HG03457 (cell line): ENCODE results near the gene NR2F6.
A peak's percentile ranks its signal among the peaks of the same experiment; 100 is the strongest.

Experiments
- ATAC-seq: cut with Tn5 transposase; IDR thresholded peaks from one replicate; pipeline ENCODE4 v1.9.1; 2021; ENCODE audit warnings: moderate number of reproducible peaks; ENCODE audit not compliant: unreplicated experiment

NR2F6 gene

DNA sequence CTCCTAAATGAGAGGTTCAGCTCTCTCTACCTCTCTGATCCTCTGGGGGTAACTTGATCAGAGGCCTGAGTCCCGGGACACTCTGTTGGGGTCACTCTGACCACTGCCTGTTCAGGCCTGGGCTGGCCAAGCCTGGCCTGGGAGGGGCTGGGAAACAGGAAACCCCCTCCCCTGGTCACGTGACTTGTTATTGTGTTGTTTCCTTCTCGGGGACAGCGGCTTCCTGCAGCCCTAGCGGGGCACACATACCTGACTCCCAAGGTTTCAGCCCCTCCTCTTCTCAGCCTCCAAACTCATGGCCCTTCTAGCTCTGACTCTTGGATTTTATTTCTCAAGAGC is 18.9 kb upstream of the NR2F6 start, which contains the start of gene USHBP1:
Gene USHBP1 (minus strand): TSS at position 105 of the 339 bp plus-strand sequence. CDS start 446 bp downstream, outside the sequence.
- no peak for ATAC-seq

DNA sequence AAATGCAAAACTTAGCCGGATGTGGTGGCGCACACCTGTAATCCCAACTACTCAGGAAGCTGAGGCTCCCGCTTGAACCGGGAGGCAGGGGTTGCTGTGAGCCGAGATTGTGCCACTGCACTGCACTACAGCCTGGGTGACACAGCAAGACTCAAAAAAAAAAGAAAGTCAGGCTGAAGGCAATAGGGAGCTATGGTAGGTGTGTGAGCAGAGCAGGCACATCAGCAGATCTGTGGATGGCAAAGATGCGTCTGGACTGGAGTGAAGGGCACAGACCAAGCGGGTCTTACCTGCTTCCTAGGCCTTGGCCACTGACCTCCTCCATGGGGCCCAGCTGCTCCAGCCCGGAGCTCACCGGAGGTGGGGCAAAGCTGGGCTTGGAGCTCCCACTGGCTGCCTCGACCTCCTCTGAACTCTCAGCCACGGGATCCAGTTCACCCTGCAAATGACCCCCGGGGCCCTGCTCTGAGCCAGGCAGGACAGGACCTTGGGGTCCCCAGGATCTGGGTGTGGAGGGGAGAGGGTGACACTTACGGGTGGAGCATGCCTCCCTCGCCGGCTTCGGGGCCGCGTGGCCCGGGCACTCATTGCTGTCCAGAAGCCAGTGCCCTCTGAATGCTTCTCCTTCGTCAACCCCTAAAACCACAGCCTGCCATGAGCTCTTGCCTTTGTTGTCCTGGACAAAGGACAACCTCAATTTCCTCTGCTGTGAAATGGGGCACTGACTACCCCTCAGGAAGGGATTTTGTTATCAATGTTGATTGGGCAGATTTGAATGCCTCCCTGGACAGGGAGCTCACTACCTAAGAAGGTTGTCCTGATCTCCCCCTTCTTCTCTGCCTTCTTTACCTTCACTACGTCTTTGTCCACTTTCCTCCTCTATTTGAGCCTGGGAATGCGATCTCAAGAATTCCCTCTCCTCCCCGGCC is 18.3 kb upstream of the NR2F6 start:
- no peak for ATAC-seq

DNA sequence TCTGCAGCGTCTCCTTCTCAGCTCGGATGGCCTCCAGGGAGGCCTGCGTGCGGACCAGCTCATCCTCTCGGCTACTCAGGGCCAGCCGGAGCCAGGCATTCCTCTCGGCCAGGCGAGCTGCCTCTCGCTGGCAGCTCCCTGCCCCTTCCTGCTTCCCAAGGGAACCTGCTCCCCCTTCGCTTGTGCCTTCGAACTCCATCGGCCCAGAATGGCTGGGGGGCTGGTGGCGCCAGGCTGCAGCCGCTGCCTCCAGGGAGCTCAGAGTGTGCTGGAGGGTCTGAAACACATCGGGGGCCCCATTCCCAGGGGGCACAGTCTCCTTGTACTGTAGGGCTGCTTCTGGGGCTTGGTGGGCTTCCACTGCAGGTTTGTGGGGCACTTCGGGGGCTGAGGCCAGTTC is 16.8 kb upstream of the NR2F6 start:
- no peak for ATAC-seq

DNA sequence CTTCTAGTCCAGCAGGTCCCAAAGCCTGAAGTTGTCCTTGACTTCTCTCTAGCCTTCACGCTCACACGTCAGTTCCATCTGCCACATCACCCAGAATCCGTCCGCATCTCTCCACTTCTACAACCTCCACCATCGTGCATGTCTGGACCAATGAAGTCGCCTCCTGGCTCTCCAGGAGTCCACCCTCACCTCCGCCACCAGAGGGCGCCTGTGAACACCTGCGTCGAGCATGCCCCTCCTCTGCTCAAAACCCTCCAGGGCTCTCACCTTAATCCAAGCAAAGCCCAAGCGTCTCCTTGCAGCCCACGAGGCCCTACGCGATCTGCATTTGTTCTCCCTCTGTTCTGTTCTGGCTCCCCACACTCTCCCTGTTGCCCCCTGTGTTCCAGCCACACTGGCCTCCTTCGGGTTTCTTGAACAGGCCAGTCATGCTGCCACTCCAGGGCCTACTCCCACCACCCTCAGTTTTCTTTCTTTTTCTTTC is 15.2 kb upstream of the NR2F6 start:
- ATAC-seq, result peak; percentile 58

DNA sequence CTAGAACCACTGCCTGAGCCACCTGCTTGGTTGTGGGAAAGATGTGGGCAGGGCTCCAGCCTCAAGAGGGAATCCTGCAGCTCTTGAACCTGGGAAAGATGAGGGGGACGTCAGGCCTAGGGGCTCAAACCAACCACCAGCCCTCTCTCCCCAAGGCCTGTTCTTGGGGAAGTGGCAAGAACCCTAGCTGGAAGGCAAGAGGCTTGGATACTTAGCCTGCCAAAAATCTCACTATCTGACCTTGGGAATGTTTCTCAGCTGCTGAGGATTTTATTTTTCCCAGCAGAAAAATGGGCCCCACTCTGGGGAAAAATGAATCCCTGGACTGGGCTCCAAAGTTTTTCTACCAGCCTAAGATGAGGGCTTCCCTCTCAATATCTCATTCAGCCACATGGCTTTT is 14.2 kb upstream of the NR2F6 start:
- no peak for ATAC-seq

DNA sequence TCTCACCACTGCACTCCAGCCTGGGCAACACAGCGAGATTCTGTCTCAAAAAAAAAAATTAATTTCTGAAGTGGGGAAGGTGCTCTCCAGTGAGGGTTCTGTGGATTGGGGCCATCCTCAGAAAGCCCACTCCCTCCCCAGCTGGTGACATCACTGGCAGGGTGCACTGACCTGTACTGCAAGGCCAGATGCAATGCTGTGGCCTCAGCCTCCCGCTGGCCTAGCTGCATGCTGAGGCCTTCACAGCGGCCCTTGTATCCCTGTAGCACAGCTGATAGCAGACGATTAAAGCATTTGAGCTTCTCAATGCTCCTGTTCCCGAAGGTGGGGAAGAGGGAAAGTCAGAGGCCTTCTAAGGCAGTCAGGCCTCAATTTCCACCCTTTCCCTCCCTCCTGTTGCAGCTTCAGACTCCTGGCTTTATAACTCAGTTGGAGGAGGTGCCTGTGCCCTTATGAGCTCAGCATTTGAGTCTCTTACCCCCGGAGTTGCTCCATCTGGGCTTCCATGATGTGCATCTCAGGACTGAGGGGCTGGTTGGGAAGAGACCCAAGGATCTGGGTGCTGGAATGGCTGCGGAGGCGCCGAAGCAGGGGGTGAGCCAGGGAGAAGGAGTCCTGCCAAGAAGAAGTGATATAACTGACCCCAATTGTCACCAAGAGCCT is 13.5 kb upstream of the NR2F6 start:
- ATAC-seq, result no peak

DNA sequence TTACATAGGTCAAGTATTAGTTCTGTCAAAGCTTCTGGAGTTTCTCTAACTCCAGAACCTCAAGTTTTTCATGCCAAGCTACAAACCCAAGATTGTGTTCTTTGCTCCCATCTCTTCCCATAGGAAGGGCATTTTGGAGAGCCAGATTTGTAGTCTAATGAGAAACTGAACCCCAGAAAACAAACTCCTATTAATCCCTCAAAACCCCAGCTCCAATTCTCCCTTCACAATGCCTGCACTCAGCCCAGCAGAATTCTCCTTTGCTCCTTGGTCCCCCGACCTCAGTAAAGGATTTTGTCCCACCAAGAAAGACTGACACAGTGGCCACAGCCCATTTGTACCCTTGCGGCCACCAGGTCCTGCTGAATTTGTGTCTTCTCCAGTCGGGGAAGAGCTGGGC is 10.4 kb upstream of the NR2F6 start:
- no peak for ATAC-seq

DNA sequence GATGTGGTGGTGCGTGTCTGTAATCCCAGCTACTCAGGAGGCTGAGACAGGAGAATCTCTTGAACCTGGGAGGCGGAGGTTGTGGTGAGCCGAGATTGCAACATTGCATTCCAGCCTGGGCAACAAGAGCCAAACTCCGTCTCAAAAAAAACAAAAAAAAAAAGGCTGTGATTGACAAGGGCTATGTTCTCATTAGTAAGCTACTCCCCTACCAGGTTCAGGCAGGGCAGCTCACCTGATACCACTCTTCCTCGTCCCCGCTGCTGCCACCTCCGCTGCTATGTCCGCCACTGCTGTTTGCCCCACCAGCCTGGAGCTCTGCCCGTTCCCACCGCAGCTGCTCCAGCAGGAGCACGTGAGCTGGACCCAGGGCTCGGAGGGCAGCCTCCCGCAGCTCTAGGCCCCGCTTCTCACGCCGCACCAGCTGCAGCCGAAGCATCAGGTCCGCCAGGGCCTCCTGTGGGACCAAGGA is 9.5 kb upstream of the NR2F6 start:
- no peak for ATAC-seq

DNA sequence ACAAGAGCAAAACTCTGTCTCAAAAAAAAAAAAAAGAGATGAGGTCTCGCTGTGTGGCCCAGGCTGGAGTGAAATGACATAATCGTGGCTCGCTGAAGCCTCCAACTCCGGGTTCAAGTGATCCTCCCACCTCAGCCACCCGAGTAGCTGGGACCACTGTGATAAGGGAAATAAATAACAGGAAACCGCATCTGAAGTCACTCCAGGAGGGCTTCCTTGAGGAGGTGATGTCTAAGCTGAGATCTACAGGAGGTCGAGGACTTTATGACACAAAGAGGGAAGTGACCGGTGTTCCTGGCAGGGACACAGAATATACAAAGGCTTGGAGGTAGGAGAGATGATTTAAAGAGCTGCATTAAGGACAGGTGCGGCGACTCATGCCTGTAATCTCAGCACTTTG is 8.9 kb upstream of the NR2F6 start:
- no peak for ATAC-seq

DNA sequence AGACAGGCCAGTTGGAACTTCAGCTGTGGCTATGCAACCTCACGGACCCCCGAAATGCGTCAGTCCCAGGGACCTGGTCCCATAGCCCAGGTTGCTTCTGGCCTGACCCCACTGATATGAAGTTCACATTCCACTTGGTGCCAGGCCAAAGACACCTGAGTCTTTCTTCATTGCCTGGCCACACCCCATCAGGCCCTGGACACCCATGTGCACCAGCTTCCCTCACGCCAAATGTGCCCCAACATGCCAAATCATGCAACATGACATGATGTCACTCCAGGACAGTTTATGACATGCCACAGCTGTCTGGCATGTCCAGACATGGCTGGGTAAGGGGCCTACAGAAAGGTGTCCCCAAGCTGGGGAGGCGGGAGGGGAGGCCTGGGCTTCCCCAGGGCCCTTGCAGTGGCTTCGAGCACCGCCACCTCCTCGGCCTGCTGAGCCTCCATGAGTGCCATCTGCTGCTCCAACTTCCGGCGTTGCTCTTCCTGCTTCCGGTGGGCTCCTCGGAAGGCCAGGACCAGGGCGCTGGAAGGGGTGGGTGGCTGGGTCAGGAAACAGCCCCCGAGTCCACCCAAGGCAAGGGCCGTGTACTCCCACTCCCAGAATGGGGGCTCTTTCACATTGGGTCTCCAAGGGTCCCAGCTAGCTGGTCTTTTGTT is 4.3 kb upstream of the NR2F6 start:
- no peak for ATAC-seq

DNA sequence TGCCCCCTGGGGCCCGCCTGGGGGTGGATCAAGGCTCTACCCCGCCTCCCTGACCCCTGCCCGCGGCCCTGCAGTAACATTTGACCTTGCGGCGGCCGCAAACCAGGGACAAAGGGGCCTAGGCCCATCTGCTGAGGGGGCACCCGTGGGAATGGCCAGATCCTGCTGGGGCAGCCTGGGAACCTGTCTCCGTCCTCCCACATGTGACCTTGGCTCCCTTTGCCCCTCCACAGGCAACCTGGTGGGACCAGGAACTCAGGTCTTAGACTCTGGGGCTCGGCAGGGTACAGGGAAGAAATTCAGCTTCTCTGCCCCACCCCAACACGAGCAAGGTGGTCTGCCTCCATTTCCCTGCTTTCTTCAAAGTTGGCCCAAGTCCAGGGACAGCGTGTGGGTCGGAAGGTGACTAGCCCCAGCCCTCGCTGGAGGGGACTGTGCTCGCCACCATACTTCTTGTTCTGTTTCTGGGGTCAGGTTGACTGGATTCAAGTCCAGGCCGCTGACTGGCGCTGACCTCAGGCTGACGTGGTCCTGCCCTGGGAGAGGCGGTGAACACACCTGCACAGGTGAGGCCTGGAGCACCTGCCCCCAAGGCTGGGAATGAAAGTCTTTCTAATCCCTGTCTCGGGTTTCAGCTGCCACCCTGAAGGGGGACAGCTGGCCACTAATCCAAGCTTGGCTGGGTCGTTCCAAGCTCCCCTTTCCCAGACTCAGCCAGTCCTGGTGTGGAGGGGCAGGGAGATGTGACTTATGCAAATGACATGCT is 2.5 kb upstream of the NR2F6 start:
- no peak for ATAC-seq

DNA sequence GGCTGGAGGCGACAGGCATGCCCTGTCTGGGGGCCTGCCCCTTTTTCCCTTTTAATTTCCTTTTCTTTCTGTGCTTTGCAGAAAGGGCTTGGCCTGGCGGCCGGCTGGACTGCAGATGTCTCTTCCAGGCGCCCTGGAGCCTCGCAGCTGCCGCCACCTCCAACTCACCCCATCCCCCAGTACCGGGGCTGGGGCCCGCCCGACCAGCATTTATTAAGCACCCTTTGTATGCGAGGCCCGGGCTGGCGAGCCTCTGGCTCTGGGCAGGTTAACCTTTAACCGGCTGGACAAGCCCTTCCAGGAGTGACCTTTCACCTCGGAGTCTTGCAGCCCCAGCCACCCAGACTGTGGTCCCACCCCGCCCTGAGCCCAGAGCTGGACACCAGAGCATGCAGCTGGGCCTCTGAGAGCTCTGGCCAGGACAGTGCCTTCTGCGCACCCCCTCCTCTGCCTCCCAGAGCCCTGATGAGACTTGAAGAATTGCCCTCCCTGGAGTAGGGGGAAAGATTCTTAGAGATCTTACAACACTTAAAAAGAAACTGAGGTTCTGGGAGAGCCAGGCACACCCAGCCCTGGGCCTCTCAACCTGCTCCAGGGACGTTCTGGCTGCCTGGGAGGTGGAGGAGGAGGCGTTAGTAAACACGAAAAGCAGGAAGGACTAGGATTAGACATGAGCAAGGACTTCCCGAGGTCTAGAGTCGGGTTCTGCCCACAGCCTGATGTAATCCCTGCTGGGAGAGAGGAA is 1.1 kb upstream of the NR2F6 start:
- ATAC-seq, result no peak

DNA sequence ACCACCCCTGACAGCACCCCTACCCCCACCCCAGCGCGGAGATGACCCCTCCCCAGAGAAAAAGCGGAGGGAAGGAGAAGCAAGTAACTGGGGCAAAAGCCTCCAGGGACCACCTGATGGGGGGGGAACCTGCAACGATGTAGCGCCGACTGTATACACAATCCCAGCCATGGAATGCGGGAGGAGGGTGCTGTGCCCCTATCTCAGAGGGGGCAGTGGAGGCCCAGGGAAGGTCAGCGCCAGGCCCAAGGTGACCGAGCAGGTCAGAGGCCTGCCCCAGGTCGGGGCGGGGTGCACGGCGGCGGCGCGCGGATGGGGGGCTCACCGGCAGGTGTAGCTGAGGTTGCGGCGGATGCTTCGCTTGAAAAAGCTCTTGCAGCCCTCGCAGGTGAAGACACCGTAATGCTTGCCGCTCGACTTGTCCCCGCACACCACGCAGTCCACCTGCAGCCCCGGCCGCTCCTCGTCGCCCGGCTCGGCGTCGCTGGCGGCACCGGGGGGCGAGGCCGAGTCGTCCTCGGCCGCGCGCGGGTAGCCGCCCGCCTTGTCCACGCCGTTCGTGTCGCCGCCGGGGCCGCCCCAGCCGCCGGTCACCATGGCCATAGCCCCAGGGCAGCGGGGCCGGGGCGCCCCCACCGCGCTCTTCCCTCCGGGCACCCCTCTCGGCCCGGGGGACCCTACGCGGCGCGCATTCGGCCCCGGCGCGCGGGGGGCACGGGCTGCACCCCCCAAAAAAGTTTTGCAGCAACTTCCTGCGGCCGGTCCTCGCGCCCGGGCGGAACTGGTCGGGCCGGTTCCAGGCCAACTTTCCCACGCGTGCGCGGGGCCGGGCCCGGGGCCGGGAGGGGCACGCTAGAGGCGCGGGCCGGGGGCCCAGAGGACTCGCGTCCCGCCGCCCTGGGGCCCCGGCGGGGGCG is 843 bp downstream of the NR2F6 start:
- ATAC-seq, result no peak

DNA sequence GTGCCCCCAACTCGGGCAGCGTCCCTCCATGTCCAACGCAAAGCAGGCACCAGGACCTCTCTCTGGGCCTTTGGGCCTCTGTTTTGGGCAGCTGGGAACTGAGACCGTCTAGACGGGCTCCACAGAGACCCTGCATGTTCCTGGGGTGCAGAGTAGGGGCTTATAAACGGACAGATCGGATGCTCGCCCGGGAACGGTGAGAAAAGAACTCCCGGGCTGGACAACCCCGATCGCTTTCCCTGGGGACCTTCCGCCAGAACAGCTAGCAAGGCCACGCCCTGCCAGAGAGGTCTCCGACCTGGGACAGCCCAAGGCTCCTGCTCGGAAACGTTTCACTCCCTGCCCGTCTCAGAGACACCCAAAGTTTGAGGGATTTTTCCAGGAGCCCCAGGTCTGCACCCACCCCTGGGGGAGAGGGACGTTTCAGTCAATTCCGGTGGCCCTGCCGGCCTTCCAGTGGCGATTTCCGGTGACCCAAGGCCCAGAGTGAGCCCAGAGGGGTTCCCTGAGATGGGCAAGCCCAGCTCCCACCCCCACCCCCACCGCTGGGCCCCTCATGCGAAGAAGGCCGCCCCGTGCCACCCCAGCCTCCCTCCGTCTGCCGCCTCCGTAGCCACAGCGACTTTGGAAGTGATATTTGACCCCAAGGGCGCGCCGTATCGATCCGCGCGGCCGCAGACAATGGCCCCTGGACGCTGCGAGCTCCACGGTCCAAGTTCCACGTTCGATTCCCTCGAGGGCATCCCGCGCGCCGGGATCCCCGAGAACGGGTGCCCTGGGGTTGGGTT is 1.7 kb downstream of the NR2F6 start:
- ATAC-seq, result no peak

DNA sequence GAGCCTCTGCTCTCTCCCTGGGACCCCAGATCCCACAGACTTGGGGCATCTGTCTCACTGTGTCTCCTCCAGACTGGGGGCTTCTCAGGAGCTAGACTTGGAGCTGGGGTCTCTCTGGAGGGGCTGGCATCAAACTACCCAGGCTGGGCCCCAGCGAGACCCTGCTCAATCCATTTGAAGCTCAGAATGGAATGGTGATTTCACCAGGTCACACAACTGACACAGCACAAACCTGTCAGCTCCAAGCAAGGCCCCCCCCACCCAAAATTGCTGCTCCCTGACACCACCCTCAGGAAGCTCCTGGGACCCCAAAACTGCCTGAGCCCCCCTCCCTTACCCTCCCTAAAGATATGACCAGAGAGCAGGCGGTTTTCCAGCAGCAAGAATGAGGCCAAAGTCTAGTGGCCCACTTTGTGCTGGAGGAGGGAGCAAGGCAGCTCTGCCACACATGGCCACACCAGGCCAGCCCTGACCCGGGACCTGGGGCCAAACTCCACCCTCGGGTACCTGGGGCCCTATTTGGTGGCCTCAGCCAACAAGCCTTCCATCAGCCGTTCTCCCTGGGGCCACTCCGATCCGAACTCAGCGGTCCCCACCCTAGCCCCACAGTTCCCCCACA is 2.4 kb downstream of the NR2F6 start:
- ATAC-seq, result no peak

DNA sequence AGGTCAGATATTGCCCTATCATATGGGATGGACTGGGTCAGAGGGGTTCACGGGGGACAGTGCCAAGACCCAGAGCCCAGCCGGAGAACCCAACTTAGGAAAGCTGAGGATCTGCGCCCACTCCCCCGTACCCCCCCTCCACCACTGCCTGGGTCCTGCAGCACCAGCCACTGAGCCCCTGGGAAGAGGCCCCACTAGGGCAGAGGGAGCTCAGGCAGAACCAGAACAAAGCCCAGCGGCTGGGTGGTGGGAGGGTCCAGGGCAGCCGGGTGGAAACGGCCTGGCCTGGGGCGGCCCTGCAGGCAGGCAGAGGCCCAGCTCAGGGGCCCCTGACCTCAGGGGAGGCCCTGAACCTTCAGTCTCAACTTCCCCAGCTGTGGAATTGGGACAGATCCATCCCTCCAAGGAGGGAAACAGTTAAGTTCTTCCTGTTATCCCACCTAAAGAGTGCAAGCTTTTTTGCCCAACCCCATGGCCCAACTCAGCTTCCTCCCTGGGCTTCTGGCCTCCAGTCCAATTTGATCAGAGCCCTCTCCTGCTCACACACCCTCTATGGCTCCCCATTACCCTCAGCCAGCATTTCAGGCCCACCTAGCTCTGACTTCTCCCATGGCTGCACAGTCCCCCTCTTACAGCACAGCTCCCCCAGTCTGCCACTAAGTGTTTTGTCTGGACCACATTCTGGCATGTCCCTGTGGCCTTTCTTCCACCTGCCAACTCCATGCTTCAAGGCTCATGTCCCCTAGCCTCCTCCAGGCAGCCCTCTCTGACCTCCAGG is 3.1 kb downstream of the NR2F6 start:
- no peak for ATAC-seq

DNA sequence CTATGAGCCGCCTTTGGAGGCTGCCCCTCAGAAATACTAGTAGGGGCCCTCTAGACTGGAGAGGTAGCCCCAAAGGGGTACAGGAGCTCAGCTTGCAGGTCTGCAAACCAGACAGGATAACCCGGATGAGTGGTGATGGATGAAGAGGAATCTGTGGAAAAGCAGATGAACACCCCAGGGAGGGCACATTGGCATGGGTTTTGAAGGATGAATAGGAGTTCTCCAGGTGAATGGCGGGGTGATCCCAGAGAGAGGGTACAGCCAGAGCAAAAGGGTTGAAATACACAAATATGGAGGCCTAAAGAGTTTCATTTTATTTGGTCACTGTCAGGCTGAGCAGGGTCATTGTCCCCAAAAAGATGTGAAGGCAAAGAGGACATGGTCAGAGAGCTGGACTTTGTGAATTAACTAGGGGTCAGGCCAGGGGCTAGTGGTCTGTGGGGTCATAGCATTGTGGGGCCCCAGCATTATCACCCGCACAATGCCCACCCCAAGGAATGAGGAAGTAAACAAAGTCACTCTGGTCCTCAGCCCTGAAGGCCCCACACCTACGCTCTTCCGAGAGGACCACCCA is 4.8 kb downstream of the NR2F6 start:
- no peak for ATAC-seq
